Measurements from ENCODE around the gene FRG1. TPM values are rescaled to one million over a fixed set of nuclear protein-coding genes. Genes with fewer than 3 reads are reported as not detected.
"Not testable (repeated sequence)": the region's sequence is repeated elsewhere in the genome, so short reads cannot be mapped to it uniquely, and the experiment has no call there.

The FRG1 gene
- total and polyA plus RNA-seq, 4 donors = 32.8 to 51.7 (median 46.4) TPM

GRCh38 chr4:189941005-189941450, 356 bp downstream of the FRG1 start:
- H3K36me3 ChIP-seq (ENCODE audit: control insufficient read depth in 1 of 2, insufficient read depth in 2 of 2, low read length in 1 of 2) = no peaks in the 10 kb centered on the region
- DNase-seq (no peak), ATAC-seq (ENCODE audit: low FRiP score) (no peak)
- intact Hi-C loops (cut with DNase I) = no loop called here
- peak overlapping the region; percentile 87 to 91 for H3K4me3 ChIP-seq (ENCODE audit: low read length in 2 of 2)
- no peaks in the 10 kb centered on the region for H3K9me3 ChIP-seq (ENCODE audit: control insufficient read depth, low read length)
- peak overlapping the region; percentile 8 to 89 for H3K27ac ChIP-seq (ENCODE audit: low read depth in 1 of 2, low read length in 2 of 2)
- 1 to 3% methylated on average over 31 of the region's 31 CpGs for WGBS, 2 donors
- no peaks in the 10 kb centered on the region for H3K27me3 ChIP-seq (ENCODE audit: control insufficient read depth in 1 of 2, insufficient read depth in 2 of 2, low read length in 1 of 2)
- no peaks in the 10 kb centered on the region for H3K4me1 ChIP-seq (ENCODE audit: control insufficient read depth in 1 of 2, insufficient read depth in 2 of 2, low read length in 2 of 2)

GRCh38 chr4:189942412-189942811, 1.7 kb downstream of the FRG1 start:
- intact Hi-C loops (cut with DNase I); H3K27me3 ChIP-seq (ENCODE audit: control insufficient read depth in 1 of 2, insufficient read depth in 2 of 2, low read length in 1 of 2); H3K27ac ChIP-seq (ENCODE audit: low read depth in 1 of 2, low read length in 2 of 2); ATAC-seq (ENCODE audit: low FRiP score); H3K36me3 ChIP-seq (ENCODE audit: control insufficient read depth in 1 of 2, insufficient read depth in 2 of 2, low read length in 1 of 2); H3K4me1 ChIP-seq (ENCODE audit: control insufficient read depth in 1 of 2, insufficient read depth in 2 of 2, low read length in 2 of 2); DNase-seq; H3K4me3 ChIP-seq (ENCODE audit: low read length in 2 of 2); H3K9me3 ChIP-seq (ENCODE audit: control insufficient read depth, low read length): not testable (repeated sequence)
- WGBS, 2 donors = 96% methylated on average over 3 of the region's 3 CpGs

GRCh38 chr4:189944077-189944476, 3.4 kb downstream of the FRG1 start:
- DNase-seq; H3K4me3 ChIP-seq (ENCODE audit: low read length in 2 of 2); H3K27ac ChIP-seq (ENCODE audit: low read depth in 1 of 2, low read length in 2 of 2); H3K36me3 ChIP-seq (ENCODE audit: control insufficient read depth in 1 of 2, insufficient read depth in 2 of 2, low read length in 1 of 2); ATAC-seq (ENCODE audit: low FRiP score); H3K4me1 ChIP-seq (ENCODE audit: control insufficient read depth in 1 of 2, insufficient read depth in 2 of 2, low read length in 2 of 2); intact Hi-C loops (cut with DNase I); H3K27me3 ChIP-seq (ENCODE audit: control insufficient read depth in 1 of 2, insufficient read depth in 2 of 2, low read length in 1 of 2); H3K9me3 ChIP-seq (ENCODE audit: control insufficient read depth, low read length): not testable (repeated sequence)
- WGBS, 2 donors = 87 to 92% methylated on average over 5 of the region's 5 CpGs

GRCh38 chr4:189946906-189947305, 6.2 kb downstream of the FRG1 start:
- intact Hi-C loops (cut with DNase I); H3K9me3 ChIP-seq (ENCODE audit: control insufficient read depth, low read length); H3K27ac ChIP-seq (ENCODE audit: low read depth in 1 of 2, low read length in 2 of 2); ATAC-seq (ENCODE audit: low FRiP score); H3K36me3 ChIP-seq (ENCODE audit: control insufficient read depth in 1 of 2, insufficient read depth in 2 of 2, low read length in 1 of 2); H3K4me3 ChIP-seq (ENCODE audit: low read length in 2 of 2); DNase-seq; H3K27me3 ChIP-seq (ENCODE audit: control insufficient read depth in 1 of 2, insufficient read depth in 2 of 2, low read length in 1 of 2); H3K4me1 ChIP-seq (ENCODE audit: control insufficient read depth in 1 of 2, insufficient read depth in 2 of 2, low read length in 2 of 2): not testable (repeated sequence)
- 93 to 95% methylated on average over 13 of the region's 13 CpGs for WGBS, 2 donors

- H3K27ac ChIP-seq (ENCODE audit: low read depth in 1 of 2, low read length in 2 of 2); H3K9me3 ChIP-seq (ENCODE audit: control insufficient read depth, low read length); DNase-seq; H3K36me3 ChIP-seq (ENCODE audit: control insufficient read depth in 1 of 2, insufficient read depth in 2 of 2, low read length in 1 of 2); H3K4me1 ChIP-seq (ENCODE audit: control insufficient read depth in 1 of 2, insufficient read depth in 2 of 2, low read length in 2 of 2); intact Hi-C loops (cut with DNase I); ATAC-seq (ENCODE audit: low FRiP score); H3K27me3 ChIP-seq (ENCODE audit: control insufficient read depth in 1 of 2, insufficient read depth in 2 of 2, low read length in 1 of 2); H3K4me3 ChIP-seq (ENCODE audit: low read length in 2 of 2): not testable (repeated sequence)
- 71 to 82% methylated on average over 7 of the region's 7 CpGs for WGBS, 2 donors
Measured at GRCh38 chr4:189948486-189948885, 7.8 kb downstream of the FRG1 start.

- H3K9me3 ChIP-seq (ENCODE audit: control insufficient read depth, low read length); H3K36me3 ChIP-seq (ENCODE audit: control insufficient read depth in 1 of 2, insufficient read depth in 2 of 2, low read length in 1 of 2); H3K27ac ChIP-seq (ENCODE audit: low read depth in 1 of 2, low read length in 2 of 2); DNase-seq; H3K27me3 ChIP-seq (ENCODE audit: control insufficient read depth in 1 of 2, insufficient read depth in 2 of 2, low read length in 1 of 2); H3K4me1 ChIP-seq (ENCODE audit: control insufficient read depth in 1 of 2, insufficient read depth in 2 of 2, low read length in 2 of 2); intact Hi-C loops (cut with DNase I); H3K4me3 ChIP-seq (ENCODE audit: low read length in 2 of 2); ATAC-seq (ENCODE audit: low FRiP score): not testable (repeated sequence)
- 63 to 64% methylated on average over 1 of the region's 1 CpG for WGBS, 2 donors
Measured at GRCh38 chr4:189969291-189969690, 28.6 kb downstream of the FRG1 start.

GRCh38 chr4:189973646-189974045, 33.0 kb downstream of the FRG1 start:
- H3K27ac ChIP-seq (ENCODE audit: low read depth in 1 of 2, low read length in 2 of 2) = no peak overlapping the region
- H3K4me3 ChIP-seq (ENCODE audit: low read length in 2 of 2) = no peak overlapping the region
- intact Hi-C loops (cut with DNase I) = no loop called here
- H3K4me1 ChIP-seq (ENCODE audit: control insufficient read depth in 1 of 2, insufficient read depth in 2 of 2, low read length in 2 of 2) = no peaks in the 10 kb centered on the region
- H3K9me3 ChIP-seq (ENCODE audit: control insufficient read depth, low read length) = peaks cover 2% of the 10 kb centered on the region
- no peaks in the 10 kb centered on the region for H3K36me3 ChIP-seq (ENCODE audit: control insufficient read depth in 1 of 2, insufficient read depth in 2 of 2, low read length in 1 of 2)
- H3K27me3 ChIP-seq (ENCODE audit: control insufficient read depth in 1 of 2, insufficient read depth in 2 of 2, low read length in 1 of 2) = no peaks in the 10 kb centered on the region
- DNase-seq (no peak), ATAC-seq (ENCODE audit: low FRiP score) (no peak)

- Histone ChIP-seq H3K9me3 (ENCODE audit: control insufficient read depth, low read length) (peaks cover 2% of the 10 kb centered on the region), H3K4me1 (ENCODE audit: control insufficient read depth in 1 of 2, insufficient read depth in 2 of 2, low read length in 2 of 2) (no peaks in the 10 kb centered on the region), H3K36me3 (ENCODE audit: control insufficient read depth in 1 of 2, insufficient read depth in 2 of 2, low read length in 1 of 2) (no peaks in the 10 kb centered on the region), H3K27ac (ENCODE audit: low read depth in 1 of 2, low read length in 2 of 2) (no peak overlapping the region), H3K4me3 (ENCODE audit: low read length in 2 of 2) (no peak overlapping the region), H3K27me3 (ENCODE audit: control insufficient read depth in 1 of 2, insufficient read depth in 2 of 2, low read length in 1 of 2) (no peaks in the 10 kb centered on the region)
- WGBS, 2 donors = 50 to 55% methylated on average over 5 of the region's 5 CpGs
- no peak for DNase-seq
- no peak for ATAC-seq (ENCODE audit: low FRiP score)
- intact Hi-C loops (cut with DNase I) = no loop called here
Measured at GRCh38 chr4:189974056-189974455, 33.4 kb downstream of the FRG1 start.

- ATAC-seq (ENCODE audit: low FRiP score) (no peak), DNase-seq (no peak)
- H3K27ac ChIP-seq (ENCODE audit: low read depth in 1 of 2, low read length in 2 of 2) = no peak overlapping the region
- WGBS, 2 donors = 56 to 57% methylated on average over 10 of the region's 10 CpGs
- H3K27me3 ChIP-seq (ENCODE audit: control insufficient read depth in 1 of 2, insufficient read depth in 2 of 2, low read length in 1 of 2) = no peaks in the 10 kb centered on the region
- no peaks in the 10 kb centered on the region for H3K4me1 ChIP-seq (ENCODE audit: control insufficient read depth in 1 of 2, insufficient read depth in 2 of 2, low read length in 2 of 2)
- no peaks in the 10 kb centered on the region for H3K36me3 ChIP-seq (ENCODE audit: control insufficient read depth in 1 of 2, insufficient read depth in 2 of 2, low read length in 1 of 2)
- intact Hi-C loops (cut with DNase I) = no loop called here
- no peak overlapping the region for H3K4me3 ChIP-seq (ENCODE audit: low read length in 2 of 2)
- H3K9me3 ChIP-seq (ENCODE audit: control insufficient read depth, low read length) = no peaks in the 10 kb centered on the region
Measured at GRCh38 chr4:189979196-189980047, 38.8 kb downstream of the FRG1 start.

Data from aorta (tissue), 5 donors.